Nucleus accumbens (tissue), 56 donors: Measurements from ENCODE around the gene ZNF544.

Experiments used
- DNase-seq, 56 donors: peaks; one replicate each; lab custom pipeline; 2025; lab: John Stamatoyannopoulos, UW

The ZNF544 gene

DNA sequence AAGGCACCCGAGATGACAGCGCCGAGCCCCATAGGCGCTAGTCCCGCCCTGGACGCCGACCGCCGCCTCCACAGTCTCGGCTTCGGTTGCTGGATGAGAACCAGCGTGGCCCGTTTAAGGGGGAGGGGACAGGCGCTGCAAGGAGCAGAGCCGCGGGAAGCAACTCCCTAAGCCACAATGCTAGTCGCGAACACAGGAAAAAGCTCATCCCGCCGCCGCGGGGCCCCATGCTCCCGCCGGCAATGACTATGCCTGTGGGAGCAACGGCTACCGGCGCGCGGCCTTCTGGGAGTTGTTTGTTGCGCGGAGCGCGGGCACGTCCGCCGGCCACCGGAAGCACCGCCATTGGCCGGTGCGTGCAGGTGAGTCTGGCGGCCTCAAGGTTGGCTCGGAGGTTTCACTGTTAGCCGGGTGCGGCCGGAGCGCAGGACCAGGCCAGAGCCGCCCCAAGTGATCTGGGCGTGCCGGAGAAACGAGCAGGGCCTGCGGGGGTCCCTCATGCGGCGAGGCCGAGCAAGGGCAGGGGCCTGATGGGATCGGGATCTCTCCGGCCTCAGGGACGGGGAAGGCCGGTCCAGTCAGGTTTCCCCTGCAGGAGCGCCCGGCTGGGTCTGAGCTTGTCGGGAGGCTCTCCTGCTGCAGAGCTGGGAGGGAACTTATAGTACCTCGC lies at the start of gene ZNF544:
Gene ZNF544, plus strand, starts transcription at position 330 of the 670 bp plus-strand sequence. CDS start 15,110 bp downstream, outside the sequence.
- DNase-seq = peak in 53 of 56 donors; percentile 13 to 81 (median 53)

DNA sequence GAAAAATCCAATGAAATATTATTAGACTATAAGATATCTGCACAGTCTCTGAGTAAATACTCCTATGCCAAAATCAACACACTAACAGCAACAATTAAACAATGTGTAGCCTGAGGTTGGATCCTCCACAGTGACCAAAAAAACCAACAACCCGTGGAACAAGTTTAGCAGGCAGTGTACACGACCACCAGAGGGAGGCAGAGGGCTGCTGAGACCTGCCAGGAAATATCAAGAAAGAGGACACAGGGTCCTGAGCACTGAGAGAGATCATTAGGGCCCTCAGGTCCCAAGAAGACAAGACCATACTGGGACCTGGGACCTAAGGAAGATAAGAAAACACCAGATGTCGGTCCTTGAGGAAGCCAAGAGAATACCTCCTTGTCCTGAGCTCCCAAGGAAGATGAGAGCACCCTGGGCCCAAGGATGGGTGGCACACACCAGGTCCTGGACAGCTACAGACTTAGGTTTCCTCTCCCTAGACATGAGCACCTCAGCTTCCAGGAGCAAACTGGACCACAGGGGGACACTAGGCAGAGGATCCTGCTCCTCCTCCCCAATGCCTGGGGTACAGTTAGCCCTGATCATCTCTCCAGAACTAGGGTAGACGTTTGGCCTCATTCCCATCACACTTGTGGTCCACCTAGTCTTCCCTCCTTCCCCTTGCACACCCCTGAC lies 46.7 kb upstream of the ZNF544 start:
- peak in 4 of 56 donors; percentile 0 to 6 (median 2) for DNase-seq

DNA sequence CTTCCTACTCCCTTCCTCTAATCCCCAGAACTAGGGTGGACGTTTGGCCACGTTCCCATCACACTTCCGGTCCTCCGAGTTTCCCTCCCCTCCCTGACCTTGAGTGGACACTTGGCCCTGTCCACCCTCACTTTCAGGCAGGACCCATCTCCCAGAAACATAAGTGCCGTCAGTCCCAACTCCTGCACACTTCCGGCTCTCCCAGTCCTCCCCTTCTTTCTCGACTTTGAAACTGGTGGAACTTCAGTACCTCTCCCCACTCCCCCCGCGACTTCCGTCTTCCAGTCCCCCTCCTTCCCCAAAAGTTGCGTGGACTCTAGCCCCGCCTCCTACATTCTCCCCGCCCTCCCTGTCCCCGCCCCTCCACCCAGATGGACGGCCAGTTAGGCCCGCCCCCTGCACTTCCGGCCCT lies 46.1 kb upstream of the ZNF544 start:
- peak in 1 of 56 donors; percentile 42 for DNase-seq

DNA sequence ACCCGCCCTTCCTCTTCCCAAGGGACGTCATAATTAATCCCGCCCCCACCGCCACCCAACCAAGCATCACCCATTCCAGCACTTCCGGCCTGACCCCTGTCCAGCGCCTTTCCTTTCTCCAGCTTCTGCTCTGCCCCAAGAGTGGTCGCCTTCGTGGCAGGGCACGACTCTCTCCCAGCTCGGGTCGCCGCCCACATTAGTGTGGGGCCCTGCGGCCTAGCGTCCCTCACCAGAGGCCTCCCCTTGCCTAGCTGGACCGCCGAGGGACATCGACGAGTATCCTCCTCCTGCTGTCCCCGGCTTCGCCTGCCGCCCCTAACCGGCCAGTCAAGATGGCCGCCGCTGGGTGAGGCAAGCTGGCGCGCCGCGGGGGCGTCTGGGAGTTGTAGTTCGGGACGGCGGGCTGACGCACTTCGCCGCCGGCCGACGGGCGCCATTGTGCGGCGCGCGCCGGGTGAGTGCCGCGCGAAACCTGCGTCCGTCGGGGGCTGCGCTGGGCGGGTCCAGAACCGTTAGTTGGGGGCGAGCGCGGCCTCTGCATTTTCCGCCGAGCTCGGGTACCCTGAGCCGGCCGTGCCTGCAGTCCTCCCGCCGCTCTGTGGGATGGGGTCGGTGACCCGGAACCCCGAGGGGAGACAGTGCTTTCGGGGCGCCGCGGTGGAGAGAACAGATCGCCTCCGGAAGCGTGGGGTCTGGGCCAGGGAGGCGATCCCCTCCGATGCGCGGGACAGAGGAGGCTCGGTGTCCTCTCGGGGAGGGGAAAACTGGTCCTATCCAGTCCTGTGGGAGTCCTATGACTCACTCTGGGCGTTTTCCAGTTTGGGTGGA lies 45.5 kb upstream of the ZNF544 start, which contains the start of gene ZNF274:
Gene ZNF274, plus strand, starts transcription at position 73 of the 828 bp plus-strand sequence. CDS start 905 bp downstream, outside the sequence.
- DNase-seq = peak in 55 of 56 donors; percentile 61 to 94 (median 88)

DNA sequence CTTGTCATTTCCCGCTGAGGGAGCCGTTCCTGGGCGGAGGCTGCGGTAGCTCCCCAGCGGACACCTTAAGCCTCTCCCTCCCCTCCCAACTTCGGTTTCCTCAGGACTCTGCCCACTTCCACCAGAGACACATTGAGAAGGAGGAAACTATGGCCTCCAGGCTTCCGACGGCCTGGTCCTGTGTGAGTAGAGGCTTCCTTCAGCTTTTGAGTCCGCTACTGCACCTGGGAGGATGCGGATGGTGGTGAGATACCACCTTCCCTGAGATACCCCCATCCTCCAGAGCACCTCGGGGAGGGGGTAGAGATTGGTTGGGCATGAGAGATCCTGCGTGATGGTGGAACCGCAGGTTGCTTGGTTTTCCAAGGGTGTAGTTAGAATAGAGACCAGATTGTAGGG lies 44.9 kb upstream of the ZNF544 start:
- peak in 3 of 56 donors; percentile 15 to 24 (median 24) for DNase-seq

DNA sequence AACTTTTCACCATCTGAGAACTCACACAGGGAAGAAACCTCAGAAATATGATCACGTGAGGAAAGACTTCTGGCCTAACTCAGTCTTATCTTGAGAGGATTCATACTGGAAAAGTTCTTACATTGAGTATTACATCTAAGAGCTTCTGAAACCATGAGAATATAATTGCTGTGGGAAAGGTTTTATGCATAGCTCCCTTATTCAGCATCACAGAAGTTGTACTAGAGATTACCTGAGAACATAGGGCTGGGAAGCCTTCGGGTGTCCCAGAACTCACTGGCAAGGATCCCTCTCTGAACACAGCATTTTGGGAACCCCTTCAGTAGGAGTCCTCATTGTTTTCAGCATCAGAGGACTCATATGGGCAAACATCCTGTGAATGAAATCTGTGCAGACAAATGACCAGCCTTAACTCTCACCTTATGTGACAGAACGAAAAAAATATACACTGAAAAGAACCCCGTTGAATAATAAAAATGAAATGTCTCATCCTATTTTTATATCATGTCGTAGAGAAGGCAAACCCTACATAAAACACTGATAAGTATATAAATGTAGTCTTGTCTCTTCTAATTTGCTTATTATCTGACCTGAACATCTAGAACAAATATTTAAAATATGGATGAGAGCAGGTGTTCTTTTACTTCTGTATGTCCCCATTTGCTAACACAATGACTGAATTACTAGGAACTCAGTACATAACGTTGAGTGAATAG lies 31.7 kb upstream of the ZNF544 start:
- DNase-seq = no peak

DNA sequence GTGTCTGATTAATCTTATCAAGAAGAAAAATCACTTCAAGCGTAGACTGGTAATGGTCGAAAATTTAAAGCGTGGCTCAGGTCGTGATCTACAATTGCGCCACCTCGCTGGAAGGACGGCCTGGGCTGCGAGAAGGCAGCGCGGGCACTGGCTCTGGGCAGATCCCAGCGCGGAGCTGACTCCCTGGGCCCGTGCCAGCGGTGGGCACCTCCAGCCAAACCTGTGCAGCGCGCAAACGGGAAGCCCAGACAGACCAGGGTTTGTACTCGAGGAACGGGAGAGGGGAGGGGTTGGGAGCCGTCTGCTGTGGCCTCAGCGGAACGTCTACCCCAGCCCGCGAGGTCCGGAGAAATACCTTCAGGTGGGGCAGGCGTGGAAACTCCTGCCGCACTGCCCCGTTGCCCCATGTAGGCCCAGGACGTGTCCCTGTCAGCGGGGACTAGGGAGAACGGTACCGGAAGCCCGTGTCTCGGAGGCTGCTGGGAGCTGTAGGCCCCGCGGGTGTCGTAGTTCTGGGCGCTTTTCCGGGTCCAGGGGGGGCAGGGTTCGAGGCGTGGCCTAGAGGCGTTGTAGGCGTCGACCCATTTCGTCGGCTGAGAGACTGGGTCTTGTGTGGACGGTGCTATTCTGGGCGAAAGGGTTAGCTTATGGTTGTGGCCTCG lies 24.8 kb upstream of the ZNF544 start:
- DNase-seq = peak in 1 of 56 donors; percentile 0

DNA sequence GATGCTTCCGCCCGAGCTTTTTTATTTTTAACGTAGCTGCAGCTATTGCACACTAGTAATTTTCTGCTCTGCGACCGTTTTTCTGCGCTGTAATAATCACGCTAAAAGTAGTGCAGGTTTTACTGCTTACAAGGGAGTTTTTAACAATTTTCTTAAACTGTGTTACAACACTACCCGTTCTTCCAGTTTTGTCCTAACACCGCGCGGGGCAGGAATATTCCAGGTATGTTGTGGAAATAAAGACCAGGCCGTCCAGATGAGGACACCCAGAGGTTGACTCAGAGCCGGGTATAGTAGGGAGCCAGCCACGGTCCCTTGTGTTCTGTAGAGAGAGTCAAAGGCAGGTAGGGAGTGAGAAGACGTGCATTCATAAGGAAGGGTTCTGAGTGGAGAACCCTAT lies 24.1 kb upstream of the ZNF544 start:
- DNase-seq = no peak

DNA sequence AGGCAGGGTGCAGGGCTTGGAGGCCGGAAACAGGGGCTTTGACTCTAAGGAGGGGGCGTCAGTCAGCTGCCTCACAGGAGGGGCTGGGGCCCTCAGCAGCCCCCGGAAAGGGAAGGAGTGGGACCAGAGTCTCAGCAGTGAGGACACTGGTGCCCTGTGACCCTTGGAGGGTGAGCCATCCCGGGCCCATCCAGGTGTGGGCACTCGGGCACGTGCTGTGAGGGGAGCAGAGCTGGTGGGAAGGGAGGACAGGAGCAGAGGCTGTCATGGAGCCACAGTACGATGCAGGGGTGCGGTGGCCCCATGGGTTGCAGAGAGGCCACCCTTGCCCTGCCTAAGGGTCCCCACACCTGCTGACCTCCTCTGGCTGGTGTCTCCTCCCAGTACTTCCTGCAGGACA lies 19.1 kb upstream of the ZNF544 start:
- no peak for DNase-seq

DNA sequence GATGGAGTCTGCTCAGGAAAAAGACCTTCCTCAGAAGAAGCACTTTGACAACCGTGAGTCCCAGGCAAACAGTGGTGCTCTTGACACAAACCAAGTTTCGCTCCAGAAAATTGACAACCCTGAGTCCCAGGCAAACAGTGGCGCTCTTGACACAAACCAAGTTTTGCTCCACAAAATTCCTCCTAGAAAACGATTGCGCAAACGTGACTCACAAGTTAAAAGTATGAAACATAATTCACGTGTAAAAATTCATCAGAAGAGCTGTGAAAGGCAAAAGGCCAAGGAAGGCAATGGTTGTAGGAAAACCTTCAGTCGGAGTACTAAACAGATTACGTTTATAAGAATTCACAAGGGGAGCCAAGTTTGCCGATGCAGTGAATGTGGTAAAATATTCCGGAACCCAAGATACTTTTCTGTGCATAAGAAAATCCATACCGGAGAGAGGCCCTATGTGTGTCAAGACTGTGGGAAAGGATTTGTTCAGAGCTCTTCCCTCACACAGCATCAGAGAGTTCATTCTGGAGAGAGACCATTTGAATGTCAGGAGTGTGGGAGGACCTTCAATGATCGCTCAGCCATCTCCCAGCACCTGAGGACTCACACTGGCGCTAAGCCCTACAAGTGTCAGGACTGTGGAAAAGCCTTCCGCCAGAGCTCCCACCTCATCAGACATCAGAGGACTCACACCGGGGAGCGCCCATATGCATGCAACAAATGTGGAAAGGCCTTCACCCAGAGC lies 16.2 kb upstream of the ZNF544 start:
- no peak for DNase-seq

DNA sequence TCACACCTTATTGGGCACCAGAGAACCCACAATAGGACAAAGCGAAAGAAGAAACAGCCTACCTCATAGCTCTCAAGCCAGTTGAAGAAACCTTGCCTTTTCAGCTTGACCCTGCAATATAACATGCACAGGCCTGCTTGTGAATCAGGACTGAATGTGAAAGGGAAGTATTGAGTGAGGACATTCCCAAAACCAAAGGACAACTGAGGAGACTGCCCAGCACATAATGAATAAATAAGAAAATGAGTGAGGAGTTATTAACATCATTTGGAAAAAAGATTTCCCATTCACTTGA lies 15.7 kb upstream of the ZNF544 start:
- DNase-seq = no peak

DNA sequence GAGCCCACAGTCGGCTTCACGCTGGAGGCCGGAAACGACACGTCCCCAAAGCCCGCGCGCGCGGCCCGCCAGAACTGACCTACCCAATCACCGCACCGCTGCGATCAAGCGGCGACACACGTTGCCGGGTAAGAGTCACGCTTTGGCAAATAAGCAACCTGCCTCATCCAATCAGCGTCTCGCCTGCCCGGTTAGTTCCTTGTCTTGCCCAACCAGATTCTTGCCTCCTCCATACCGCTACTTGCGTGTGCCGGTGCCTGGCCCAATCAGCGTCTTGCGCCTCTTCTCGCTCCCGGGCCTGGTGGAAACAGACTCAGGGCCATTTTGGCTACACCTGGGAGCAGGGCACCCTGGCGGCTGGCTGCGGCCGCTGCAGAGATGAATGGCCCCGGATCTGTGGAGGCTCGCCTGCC lies 11.6 kb upstream of the ZNF544 start:
- no peak for DNase-seq

DNA sequence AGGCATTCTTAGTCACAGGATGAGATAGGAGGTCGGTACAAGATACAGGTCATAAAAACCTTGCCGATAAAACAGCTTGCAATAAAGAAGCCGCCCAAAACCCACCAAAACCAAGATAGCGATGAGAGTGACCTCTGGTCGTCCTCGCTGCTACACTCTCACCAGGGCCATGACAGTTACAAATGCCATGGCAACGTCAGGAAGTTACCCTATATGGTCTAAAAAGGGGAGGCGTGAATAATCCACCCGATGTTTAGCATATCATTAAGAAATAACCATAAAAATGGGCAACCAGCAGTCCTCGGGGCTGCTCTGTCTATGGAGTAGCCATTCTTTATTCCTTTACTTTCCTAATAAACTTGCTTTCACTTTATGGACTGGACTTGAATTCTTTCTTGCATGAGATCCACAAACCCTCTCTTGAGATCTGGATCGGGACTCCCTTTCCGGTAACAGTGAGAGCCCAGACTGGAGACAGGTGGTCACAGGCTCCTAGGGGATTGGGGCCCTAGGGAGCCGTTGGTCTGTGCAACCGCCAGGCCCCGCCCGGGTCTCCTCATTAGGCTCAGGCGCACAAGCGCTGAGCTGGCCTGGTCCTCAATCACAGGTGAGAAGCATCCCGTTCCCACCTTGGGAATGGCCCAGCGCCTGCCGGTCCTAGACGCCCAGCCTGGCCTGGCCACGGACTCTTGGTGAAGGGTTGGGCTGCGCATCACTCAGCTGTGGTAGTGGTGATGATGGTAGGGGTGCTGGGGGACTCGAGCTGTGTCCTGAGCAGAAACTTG lies 10.9 kb upstream of the ZNF544 start:
- DNase-seq = no peak

DNA sequence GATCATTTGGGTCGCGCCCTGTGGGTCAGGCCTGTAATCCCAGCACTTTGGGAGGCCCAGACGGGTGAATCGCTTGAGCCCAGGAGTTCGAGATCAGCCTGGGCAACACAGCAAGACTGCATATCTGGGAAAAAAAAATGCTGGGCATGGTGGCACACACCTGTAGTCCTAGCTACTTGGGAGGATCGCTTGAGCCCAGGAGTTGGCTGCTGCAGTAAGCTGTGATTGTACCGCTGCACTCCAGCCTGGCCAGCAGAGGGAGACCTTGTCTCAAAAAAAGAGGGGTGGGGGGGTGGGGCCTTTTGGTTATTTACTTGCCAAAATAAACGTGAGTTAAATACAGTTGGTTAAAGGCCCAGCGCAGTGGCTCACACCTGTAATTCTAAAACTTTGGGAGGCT lies 9.8 kb upstream of the ZNF544 start:
- no peak for DNase-seq

DNA sequence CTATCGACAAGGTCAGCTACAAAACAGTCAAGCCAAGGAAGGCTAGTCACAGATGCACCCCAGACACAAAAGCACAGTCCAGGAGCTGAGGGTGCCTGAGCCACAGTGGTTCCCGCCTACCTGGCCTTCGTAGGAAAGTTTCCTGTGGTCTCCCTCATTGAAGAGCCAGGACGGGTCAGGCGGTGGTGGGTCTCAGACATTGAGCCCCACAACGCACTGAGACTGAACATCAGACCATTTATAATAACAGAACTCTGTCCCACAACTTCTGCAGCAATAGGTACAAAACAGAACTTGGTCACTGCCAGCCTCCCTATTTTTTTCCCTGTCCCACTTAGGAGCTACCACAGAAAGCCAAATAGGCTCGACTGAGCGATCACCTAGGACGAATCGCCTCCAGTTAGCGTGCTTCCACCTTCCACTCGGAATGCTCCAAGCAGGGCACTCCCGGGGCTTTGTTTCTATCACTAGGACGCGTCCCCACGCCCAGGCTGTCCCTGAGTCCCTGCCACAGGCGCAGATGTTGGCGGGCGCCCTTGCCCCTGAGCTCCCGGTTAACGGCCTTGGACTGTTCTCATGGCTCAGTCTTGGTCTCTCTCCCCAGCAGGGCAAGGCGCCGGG lies 640 bp upstream of the ZNF544 start:
- peak in 5 of 56 donors; percentile 9 to 54 (median 43) for DNase-seq

DNA sequence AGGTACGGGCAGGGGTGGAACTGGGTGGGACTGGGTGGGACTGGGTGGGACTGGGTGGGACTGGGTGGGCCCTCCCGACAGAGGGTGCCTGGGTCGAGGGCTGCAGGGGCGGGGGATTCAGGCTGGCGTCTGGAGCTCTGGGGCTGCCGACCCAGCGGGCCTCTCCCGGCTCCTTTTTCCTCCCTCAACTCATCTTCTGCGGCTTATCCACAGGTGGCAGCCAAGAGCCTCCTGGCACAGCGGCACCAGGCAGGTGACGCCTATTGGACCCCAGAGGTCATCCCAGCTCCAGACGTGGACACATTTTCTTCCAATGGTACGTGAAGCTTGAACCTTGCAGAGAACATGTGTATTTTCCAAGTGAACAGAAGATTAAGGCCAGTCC lies 533 bp downstream of the ZNF544 start:
- peak in 33 of 56 donors; percentile 6 to 64 (median 33) for DNase-seq

DNA sequence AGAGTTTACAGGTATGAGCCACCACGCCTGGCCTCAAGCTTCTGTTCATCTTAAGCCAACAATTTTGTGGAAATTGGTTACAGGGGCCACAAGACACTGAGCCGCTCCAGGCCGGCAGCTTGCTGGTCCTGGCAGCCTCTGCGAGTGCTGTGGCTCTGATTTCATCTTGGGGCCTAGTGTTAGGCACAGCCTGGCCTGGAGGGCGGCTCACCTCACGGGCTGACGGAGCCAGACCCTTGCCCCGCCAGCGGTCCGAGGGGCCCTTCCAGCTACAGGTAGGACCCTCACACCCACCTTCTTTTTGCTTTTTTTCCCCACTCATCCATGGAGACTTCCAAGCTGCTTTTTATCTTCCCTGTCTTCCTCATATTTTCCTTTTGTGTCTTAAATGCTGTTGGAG lies 8.6 kb downstream of the ZNF544 start:
- DNase-seq = no peak

DNA sequence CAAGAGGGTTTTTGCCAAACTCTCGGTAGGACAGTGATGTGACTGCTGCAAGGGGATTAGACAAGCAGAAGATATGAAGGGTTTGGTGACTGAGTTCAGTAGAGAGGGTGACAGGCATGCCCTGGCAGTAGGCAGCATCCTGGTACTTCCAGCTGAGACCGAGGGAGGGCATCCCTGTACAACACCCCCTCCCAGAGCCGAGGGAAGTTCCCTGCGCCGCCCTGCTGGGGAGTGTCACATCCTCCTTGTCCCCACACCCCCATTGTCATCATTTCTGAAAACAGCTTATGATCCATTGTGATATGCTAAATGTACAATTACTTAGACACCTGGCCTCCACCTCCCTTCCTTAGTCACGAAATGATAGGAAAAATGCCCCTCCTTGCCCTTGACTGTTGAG lies 14.6 kb downstream of the ZNF544 start:
- DNase-seq = peak in 9 of 56 donors; percentile 0 to 27 (median 2)
